ENCODE measurements around the gene RNASE3.
"Not testable (repeated sequence)": the region's sequence is repeated elsewhere in the genome, so short reads cannot be mapped to it uniquely, and the experiment has no call there.

RNASE3 gene

GRCh38 chr14:20919038-20919756, 28.0 kb downstream of the RNASE3 start:
- H3K4me3 ChIP-seq (ENCODE audit: low read depth in 1 of 2, low read length in 2 of 2); H3K27ac ChIP-seq (ENCODE audit: low read depth, low read length); H3K27me3 ChIP-seq (ENCODE audit: control insufficient read depth in 1 of 2, insufficient read depth in 2 of 2, low read length in 2 of 2); H3K36me3 ChIP-seq (ENCODE audit: insufficient read depth, low read length); H3K4me1 ChIP-seq (ENCODE audit: insufficient read depth, low read length); H3K9me3 ChIP-seq (ENCODE audit: low read length); H3K9ac ChIP-seq (ENCODE audit: low read length): not testable (repeated sequence)

- not testable (repeated sequence) for H3K4me3 ChIP-seq (ENCODE audit: low read depth in 1 of 2, low read length in 2 of 2); H3K27ac ChIP-seq (ENCODE audit: low read depth, low read length); H3K27me3 ChIP-seq (ENCODE audit: control insufficient read depth in 1 of 2, insufficient read depth in 2 of 2, low read length in 2 of 2); H3K9me3 ChIP-seq (ENCODE audit: low read length); H3K9ac ChIP-seq (ENCODE audit: low read length); H3K4me1 ChIP-seq (ENCODE audit: insufficient read depth, low read length); H3K36me3 ChIP-seq (ENCODE audit: insufficient read depth, low read length)
Measured at GRCh38 chr14:20923766-20924297, 32.6 kb downstream of the RNASE3 start.

- Histone ChIP-seq H3K4me3 (ENCODE audit: low read depth in 1 of 2, low read length in 2 of 2) (no peak overlapping the region), H3K27ac (ENCODE audit: low read depth, low read length) (no peak overlapping the region), H3K27me3 (ENCODE audit: control insufficient read depth in 1 of 2, insufficient read depth in 2 of 2, low read length in 2 of 2) (peaks cover 0 to 4% of the 10 kb centered on the region in 2 donors), H3K4me1 (ENCODE audit: insufficient read depth, low read length) (no peaks in the 10 kb centered on the region), H3K36me3 (ENCODE audit: insufficient read depth, low read length) (no peaks in the 10 kb centered on the region), H3K9ac (ENCODE audit: low read length) (no peak overlapping the region), H3K9me3 (ENCODE audit: low read length) (no peaks in the 10 kb centered on the region)
Measured at GRCh38 chr14:20934148-20934762, 43.1 kb downstream of the RNASE3 start.

- Histone ChIP-seq H3K36me3 (ENCODE audit: insufficient read depth, low read length) (no peaks in the 10 kb centered on the region), H3K27ac (ENCODE audit: low read depth, low read length) (no peak overlapping the region), H3K4me1 (ENCODE audit: insufficient read depth, low read length) (no peaks in the 10 kb centered on the region)
Measured at GRCh38 chr14:20935303-20935984, 44.3 kb downstream of the RNASE3 start.

More at GRCh38 chr14:20935303-20935984, 44.3 kb downstream of the RNASE3 start:
- Histone ChIP-seq H3K9ac (ENCODE audit: low read length) (no peak overlapping the region), H3K27me3 (ENCODE audit: control insufficient read depth in 1 of 2, insufficient read depth in 2 of 2, low read length in 2 of 2) (peaks cover 0 to 4% of the 10 kb centered on the region in 2 donors), H3K4me3 (ENCODE audit: low read depth in 1 of 2, low read length in 2 of 2) (no peak overlapping the region), H3K9me3 (ENCODE audit: low read length) (no peaks in the 10 kb centered on the region)

Measured in muscle layer of colon (tissue), 2 donors.